ENCODE data around the gene ORAI1. TPM values are rescaled to one million over a fixed set of nuclear protein-coding genes. Genes with fewer than 3 reads are reported as not detected.

Gene ORAI1
- 7.7 and 9.9 TPM in 2 replicates for total RNA-seq

DNA sequence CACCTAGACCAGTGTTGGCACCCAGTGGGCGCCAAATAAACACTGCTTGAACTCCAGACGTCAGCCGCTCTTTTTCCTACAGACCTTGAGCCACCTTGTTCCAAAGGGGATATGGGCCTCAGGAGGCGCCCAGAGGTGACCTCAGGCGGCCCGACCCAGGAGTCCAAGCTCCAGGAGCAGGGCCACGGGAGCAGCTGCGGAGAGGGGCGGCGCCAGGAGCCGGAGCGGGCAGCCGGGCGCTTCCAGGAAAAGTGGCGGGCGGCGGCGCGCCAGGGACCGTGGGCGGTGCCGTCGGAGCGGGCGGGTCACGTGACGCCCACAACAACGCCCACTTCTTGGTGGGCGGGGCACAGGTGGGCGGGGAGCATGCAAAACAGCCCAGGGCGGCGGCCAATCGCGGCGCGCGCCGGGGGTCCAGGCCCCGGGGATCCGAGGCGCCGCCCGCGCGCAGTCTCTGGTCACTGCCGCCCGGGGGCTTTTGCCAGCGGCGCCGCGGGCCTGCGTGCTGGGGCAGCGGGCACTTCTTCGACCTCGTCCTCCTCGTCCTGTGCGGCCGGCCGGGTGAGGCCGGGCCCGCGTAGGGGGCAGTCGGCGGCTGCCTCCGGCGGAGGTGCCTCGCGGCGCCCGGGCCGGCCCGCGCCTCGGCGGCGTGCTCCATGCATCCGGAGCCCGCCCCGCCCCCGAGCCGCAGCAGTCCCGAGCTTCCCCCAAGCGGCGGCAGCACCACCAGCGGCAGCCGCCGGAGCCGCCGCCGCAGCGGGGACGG lies at the start of gene ORAI1:
Gene ORAI1, plus strand, starts transcription at position 444 of the 766 bp plus-strand sequence.

GRCh38 chr12:121580959-121581685 lies 45.2 kb upstream of the ORAI1 start, which contains the start of gene KDM2B:
Gene KDM2B, minus strand, starts transcription at chr12:121581023. Its CDS starts 112 bp downstream, at chr12:121580911.

DNA sequence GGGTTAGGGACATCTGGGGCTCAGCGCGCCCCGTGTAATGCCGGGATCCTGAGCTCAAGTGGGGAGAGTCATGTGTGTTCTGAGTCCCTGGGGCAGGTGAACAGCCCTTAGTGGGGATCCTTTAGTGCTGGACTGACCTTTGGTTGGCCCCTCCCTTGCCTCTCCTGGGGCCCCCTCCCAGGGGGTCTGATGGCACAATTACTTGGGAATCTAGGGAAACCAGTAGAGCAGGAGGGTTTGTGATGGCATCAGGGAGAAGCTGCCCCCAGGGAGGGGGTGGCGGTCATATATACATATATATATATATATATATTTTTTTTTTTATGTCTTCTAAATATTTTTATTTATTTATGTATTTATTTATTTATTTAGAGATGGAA lies 43.2 kb downstream of the ORAI1 start, which contains the start of gene MORN3:
Gene MORN3, minus strand, starts transcription at position 134 of the 380 bp plus-strand sequence. CDS start 171 bp downstream, outside the sequence.

Small RNAs within 50 kb of the gene (small RNA-seq; reads per million reads assigned to genes)
- gene RNU6-1004P = not detected

Other genes starting within 250 kb of the ORAI1 start
- 45.2 and 48.5 TPM in 2 replicates for gene RNF34, start 226.4 kb upstream of the ORAI1 start, total RNA-seq
- gene KDM2B, start 45.5 kb upstream of the ORAI1 start, total RNA-seq = 28.8 and 37.3 TPM in 2 replicates
- gene MORN3, start 43.1 kb downstream of the ORAI1 start, total RNA-seq = 0.97 TPM in 2 replicates
- gene TMEM120B, start 86.2 kb downstream of the ORAI1 start, total RNA-seq = 11.5 and 13.8 TPM in 2 replicates
- 5.7 and 7.7 TPM in 2 replicates for gene RHOF, start 167.2 kb downstream of the ORAI1 start, total RNA-seq
- 6.8 and 7.0 TPM in 2 replicates for gene SETD1B, start 177.5 kb downstream of the ORAI1 start, total RNA-seq
- not detected in 2 replicates for gene HPD, start 232.3 kb downstream of the ORAI1 start, total RNA-seq